Hepatocyte (in vitro differentiated cells): ENCODE measurements around the gene MRPL21. TPM values are rescaled to one million over a fixed set of nuclear protein-coding genes. Genes with fewer than 3 reads are reported as not detected.
"Not testable (repeated sequence)": the region's sequence is repeated elsewhere in the genome, so short reads cannot be mapped to it uniquely, and the experiment has no call there.

Source experiments
- DNase-seq: peaks from one replicate; pipeline ENCODE4 v3.0.0-alpha.2; 2016; ENCODE audit warnings: low spot score
- H2AFZ ChIP-seq: fragments of 200-600 bp; sonication (generic); 2 replicates; pipeline ENCODE4 v1.6.0; 2016; ENCODE audit warnings: antibody characterized with exemption, mild to moderate bottlenecking
- H3K27ac ChIP-seq: fragments of 200-600 bp; sonication (generic); 2 replicates; pipeline ENCODE4 v1.5.1; 2016; ENCODE audit warnings: mild to moderate bottlenecking
- H3K27me3 ChIP-seq: fragments of 200-600 bp; sonication (generic); 2 replicates; pipeline ENCODE4 v1.6.1; 2016
- H3K36me3 ChIP-seq: fragments of 200-600 bp; sonication (generic); replicated peaks from 2 replicates; pipeline ENCODE4 v1.5.1; 2016; ENCODE audit warnings: low read depth; ENCODE audit not compliant: insufficient read depth
- H3K4me1 ChIP-seq: fragments of 200-600 bp; sonication (generic); 2 replicates; pipeline ENCODE4 v1.5.1; 2016; ENCODE audit warnings: mild to moderate bottlenecking, moderate library complexity; ENCODE audit not compliant: insufficient read depth
- H3K4me2 ChIP-seq: fragments of 200-600 bp; sonication (generic); 2 replicates; pipeline ENCODE4 v1.6.0; 2016
- H3K4me3 ChIP-seq: fragments of 200-600 bp; sonication (generic); 2 replicates; pipeline ENCODE4 v1.5.1; 2016; ENCODE audit warnings: mild to moderate bottlenecking
- H3K79me2 ChIP-seq: fragments of 200-600 bp; sonication (generic); 2 replicates; pipeline ENCODE4 v1.6.0; 2017; ENCODE audit warnings: mild to moderate bottlenecking
- H3K9me2 ChIP-seq: fragments of 200-600 bp; sonication (generic); replicated peaks from 2 replicates; pipeline ENCODE4 v1.6.0; 2017; ENCODE audit warnings: mild to moderate bottlenecking; ENCODE audit not compliant: insufficient read depth
- H3K9me3 ChIP-seq: fragments of 200-600 bp; sonication (generic); 2 replicates; pipeline ENCODE4 v1.5.1; 2016; ENCODE audit warnings: low read depth, mild to moderate bottlenecking
- H4K20me1 ChIP-seq: fragments of 200-600 bp; sonication (generic); 2 replicates; pipeline ENCODE4 v1.6.0; 2016; ENCODE audit warnings: mild to moderate bottlenecking; ENCODE audit not compliant: insufficient read depth, poor library complexity, severe bottlenecking
- CTCF ChIP-seq: fragments of 200-600 bp; sonication (generic); IDR thresholded peaks from 2 replicates; pipeline ENCODE4 v1.5.1; 2016; ENCODE audit warnings: antibody characterized with exemption, mild to moderate bottlenecking; ENCODE audit not compliant: poor library complexity
- EZH2 ChIP-seq: fragments of 200-600 bp; sonication (generic); IDR thresholded peaks from 2 replicates; pipeline ENCODE4 v1.6.1; 2016; ENCODE audit warnings: antibody characterized with exemption, mild to moderate bottlenecking, borderline replicate concordance
- EZH2phosphoT487 ChIP-seq: fragments of 200-600 bp; sonication (generic); IDR thresholded peaks from one replicate; pipeline ENCODE4 v1.6.1; 2018; ENCODE audit warnings: antibody characterized with exemption, mild to moderate bottlenecking, low read depth, moderate library complexity; ENCODE audit not compliant: unreplicated experiment, severe bottlenecking
- WGBS: methylation state at CpG from one replicate; pipeline ENCODE4 v1.1.6; 2016; ENCODE audit warnings: low lambda C conversion rate; ENCODE audit errors: missing lambda C conversion rate; 5-methylcytosine and 5-hydroxymethylcytosine counted together
- polyA plus RNA-seq: library from polyadenylated mRNA; unstranded; fragments of >200 nt; fragmentation: Nextera tagmentation; extraction: Ambion mirVana; gene quantifications from 2 replicates; pipeline ENCODE4 v1.2.1, GENCODE V29; 2016
- total RNA-seq: library from RNA; depleted of rRNA; stranded (reverse); fragments of >200 nt; gene quantifications from 2 replicates; pipeline ENCODE4 v1.2.3, GENCODE V29; 2014

MRPL21 gene
- total and polyA plus RNA-seq, 2 experiments from 2014 or later, result 34.9 to 86.2 TPM

GRCh38 chr11:68862421-68862820 lies 41.2 kb downstream of the MRPL21 start:
- H3K27ac ChIP-seq, result no peak overlapping the region
- DNase-seq, result no peak
- H3K9me3 ChIP-seq, result no peaks in the 10 kb centered on the region
- H3K79me2 ChIP-seq, result no peaks in the 10 kb centered on the region
- no peak overlapping the region for H3K4me2 ChIP-seq
- no peaks in the 10 kb centered on the region for H4K20me1 ChIP-seq
- no peaks in the 10 kb centered on the region for H3K27me3 ChIP-seq
- no peak overlapping the region for H2AFZ ChIP-seq
- WGBS, result 75% methylated on average over 6 of the region's 6 CpGs
- no peaks in the 10 kb centered on the region for H3K9me2 ChIP-seq
- no peak overlapping the region for H3K4me3 ChIP-seq
- no peaks in the 10 kb centered on the region for H3K36me3 ChIP-seq
- TF ChIP-seq EZH2 (no peak), EZH2phosphoT487 (no peak), CTCF (no peak)
- H3K4me1 ChIP-seq, result no peaks in the 10 kb centered on the region

GRCh38 chr11:68859123-68859522 lies 44.5 kb downstream of the MRPL21 start:
- no peaks in the 10 kb centered on the region for H3K9me3 ChIP-seq
- no peak overlapping the region for H3K4me3 ChIP-seq
- H3K4me2 ChIP-seq, result no peak overlapping the region
- no peak for DNase-seq
- 86% methylated on average over 8 of the region's 8 CpGs for WGBS
- no peaks in the 10 kb centered on the region for H4K20me1 ChIP-seq
- peaks cover 6% of the 10 kb centered on the region for H3K27me3 ChIP-seq
- H3K36me3 ChIP-seq, result no peaks in the 10 kb centered on the region
- TF ChIP-seq CTCF, result no peak
- no peak for TF ChIP-seq EZH2
- no peak for TF ChIP-seq EZH2phosphoT487
- H3K9me2 ChIP-seq, result no peaks in the 10 kb centered on the region
- no peak overlapping the region for H3K27ac ChIP-seq
- H2AFZ ChIP-seq, result no peak overlapping the region
- H3K4me1 ChIP-seq, result peaks cover 14% of the 10 kb centered on the region
- no peaks in the 10 kb centered on the region for H3K79me2 ChIP-seq

GRCh38 chr11:68857037-68857586 lies 46.5 kb downstream of the MRPL21 start:
- H3K4me3 ChIP-seq, result no peak overlapping the region
- TF ChIP-seq CTCF, result no peak
- TF ChIP-seq EZH2phosphoT487, result no peak
- no peak for TF ChIP-seq EZH2
- no peak for DNase-seq
- H3K27ac ChIP-seq, result peak overlapping the region; percentile 51
- H3K27me3 ChIP-seq, result peaks cover 12% of the 10 kb centered on the region
- H3K9me3 ChIP-seq, result no peaks in the 10 kb centered on the region
- peaks cover 14% of the 10 kb centered on the region for H3K4me1 ChIP-seq
- H3K4me2 ChIP-seq, result no peak overlapping the region
- H4K20me1 ChIP-seq, result no peaks in the 10 kb centered on the region
- no peaks in the 10 kb centered on the region for H3K9me2 ChIP-seq
- no peak overlapping the region for H2AFZ ChIP-seq
- no peaks in the 10 kb centered on the region for H3K36me3 ChIP-seq
- no peaks in the 10 kb centered on the region for H3K79me2 ChIP-seq
- 75% methylated on average over 8 of the region's 8 CpGs for WGBS

GRCh38 chr11:68856425-68857030 lies 47.1 kb downstream of the MRPL21 start:
- Histone ChIP-seq H3K27me3 (peaks cover 12% of the 10 kb centered on the region), H3K4me1 (peaks cover 14% of the 10 kb centered on the region), H3K27ac (peak overlapping the region; percentile 51)
- not testable (repeated sequence) for H3K36me3 ChIP-seq, H3K4me2 ChIP-seq, H2AFZ ChIP-seq, H3K79me2 ChIP-seq, H3K9me2 ChIP-seq, H3K4me3 ChIP-seq, H4K20me1 ChIP-seq, H3K9me3 ChIP-seq, DNase-seq
- 88% methylated on average over 21 of the region's 21 CpGs for WGBS
